Measurements from ENCODE around the gene GNB1L. TPM values are rescaled to one million over a fixed set of nuclear protein-coding genes. Genes with fewer than 3 reads are reported as not detected.
A peak's percentile ranks its signal among the peaks of the same experiment; 100 is the strongest.

The GNB1L gene
- total and polyA plus RNA-seq, 7 donors: 2.5 to 15.0 (median 5.3) TPM

DNA sequence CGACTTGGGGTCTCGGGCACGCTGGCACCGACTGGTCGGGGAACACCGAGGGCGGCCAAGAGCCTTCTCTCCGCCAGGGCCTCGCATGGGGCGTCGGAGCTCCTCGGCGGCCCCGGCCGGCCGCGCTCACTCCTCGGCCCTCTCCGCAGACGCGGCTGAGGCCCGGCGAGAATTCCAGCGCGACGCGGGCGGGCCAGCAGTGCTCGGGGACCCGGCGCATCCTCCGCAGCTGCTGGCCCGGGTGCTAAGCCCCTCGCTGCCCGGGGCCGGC, 88.5 kb downstream of the GNB1L start:
- Histone ChIP-seq H3K9me3 (no peaks in the 10 kb centered on the region), H3K4me3 (peak overlapping the region in 3 of 4 donors; percentile 21 to 38 (median 28)), H3K4me1 (peaks cover 0 to 20% (median 18%) of the 10 kb centered on the region in 4 donors), H3K27me3 (peaks cover 53 to 99% (median 97%) of the 10 kb centered on the region in 3 donors), H3K27ac (no peak overlapping the region), H3K36me3 (no peaks in the 10 kb centered on the region)
- no peak for TF ChIP-seq POLR2A (IDR thresholded peaks at IDR 0.05)
- TF ChIP-seq, protein P1, sequence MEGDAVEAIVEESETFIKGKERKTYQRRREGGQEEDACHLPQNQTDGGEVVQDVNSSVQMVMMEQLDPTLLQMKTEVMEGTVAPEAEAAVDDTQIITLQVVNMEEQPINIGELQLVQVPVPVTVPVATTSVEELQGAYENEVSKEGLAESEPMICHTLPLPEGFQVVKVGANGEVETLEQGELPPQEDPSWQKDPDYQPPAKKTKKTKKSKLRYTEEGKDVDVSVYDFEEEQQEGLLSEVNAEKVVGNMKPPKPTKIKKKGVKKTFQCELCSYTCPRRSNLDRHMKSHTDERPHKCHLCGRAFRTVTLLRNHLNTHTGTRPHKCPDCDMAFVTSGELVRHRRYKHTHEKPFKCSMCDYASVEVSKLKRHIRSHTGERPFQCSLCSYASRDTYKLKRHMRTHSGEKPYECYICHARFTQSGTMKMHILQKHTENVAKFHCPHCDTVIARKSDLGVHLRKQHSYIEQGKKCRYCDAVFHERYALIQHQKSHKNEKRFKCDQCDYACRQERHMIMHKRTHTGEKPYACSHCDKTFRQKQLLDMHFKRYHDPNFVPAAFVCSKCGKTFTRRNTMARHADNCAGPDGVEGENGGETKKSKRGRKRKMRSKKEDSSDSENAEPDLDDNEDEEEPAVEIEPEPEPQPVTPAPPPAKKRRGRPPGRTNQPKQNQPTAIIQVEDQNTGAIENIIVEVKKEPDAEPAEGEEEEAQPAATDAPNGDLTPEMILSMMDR (IDR thresholded peaks at IDR 0.05): no peak
- TF ChIP-seq EP300 (IDR thresholded peaks at IDR 0.05): no peak
- no peak for TF ChIP-seq POLR2AphosphoS5 (IDR thresholded peaks at IDR 0.05)
- DNase-seq: no peak
- WGBS, 2 donors: 1% methylated on average over 36 of the region's 36 CpGs
- intact Hi-C loops (cut with DNase I): no loop called here

- Histone ChIP-seq H3K4me1 (peaks cover 0 to 22% (median 20%) of the 10 kb centered on the region in 4 donors), H3K36me3 (no peaks in the 10 kb centered on the region), H3K4me3 (peak overlapping the region in 1 of 4 donors; percentile 38), H3K27ac (no peak overlapping the region), H3K9me3 (no peaks in the 10 kb centered on the region), H3K27me3 (peaks cover 55 to 96% (median 94%) of the 10 kb centered on the region in 3 donors)
- TF ChIP-seq POLR2AphosphoS5 (IDR thresholded peaks at IDR 0.05) (no peak), POLR2A (IDR thresholded peaks at IDR 0.05) (no peak), EP300 (IDR thresholded peaks at IDR 0.05) (no peak)
- TF ChIP-seq, protein P1 (IDR thresholded peaks at IDR 0.05): no peak
- DNase-seq: no peak
- intact Hi-C loops (cut with DNase I): no loop called here
- WGBS, 2 donors: 1 to 2% methylated on average over 83 of the region's 83 CpGs
Measured at GRCh38 chr22:19765477-19766239, 89.0 kb downstream of the GNB1L start.

DNA sequence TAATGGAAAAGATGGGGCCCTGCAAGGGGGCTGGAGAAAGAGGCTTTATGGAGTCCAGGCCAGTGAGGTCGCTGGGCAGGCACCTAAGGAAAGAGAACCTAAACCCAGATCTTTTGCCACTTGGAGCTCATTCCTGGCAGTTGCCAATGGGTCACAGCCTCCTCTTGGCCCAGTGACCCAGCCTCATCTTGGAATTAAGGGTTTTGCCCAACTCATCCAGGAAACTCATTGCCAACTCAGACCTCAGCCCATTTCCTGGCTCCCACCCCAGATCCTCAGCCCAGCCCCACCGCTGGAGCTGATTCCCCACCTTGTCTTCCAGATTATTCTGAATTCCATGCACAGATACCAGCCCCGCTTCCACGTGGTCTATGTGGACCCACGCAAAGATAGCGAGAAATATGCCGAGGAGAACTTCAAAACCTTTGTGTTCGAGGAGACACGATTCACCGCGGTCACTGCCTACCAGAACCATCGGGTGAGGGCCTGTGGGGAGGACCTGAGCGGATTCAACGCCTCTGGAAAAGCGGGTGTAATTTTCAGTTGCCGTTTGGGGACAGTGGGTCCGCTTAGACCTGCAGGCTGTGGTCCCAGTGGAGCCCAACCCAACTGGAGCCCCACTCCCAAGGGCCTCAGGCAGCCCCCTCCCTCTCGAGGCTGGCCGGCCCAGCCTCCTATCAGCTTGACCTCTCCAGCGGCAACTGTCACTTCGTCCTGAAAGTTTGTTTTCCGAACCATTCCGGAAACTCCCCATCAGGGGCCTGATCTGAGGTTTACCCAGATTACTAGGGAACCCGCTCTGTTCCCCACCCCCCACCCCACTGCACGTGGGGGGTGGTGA, 89.8 kb downstream of the GNB1L start:
- TF ChIP-seq POLR2AphosphoS5 (IDR thresholded peaks at IDR 0.05) (no peak), POLR2A (IDR thresholded peaks at IDR 0.05) (no peak), EP300 (IDR thresholded peaks at IDR 0.05) (no peak)
- TF ChIP-seq, protein P1 (IDR thresholded peaks at IDR 0.05): no peak
- no peaks in the 10 kb centered on the region for H3K36me3 ChIP-seq
- H3K4me3 ChIP-seq: no peak overlapping the region
- H3K27me3 ChIP-seq: peaks cover 48 to 93% (median 90%) of the 10 kb centered on the region in 3 donors
- no peaks in the 10 kb centered on the region for H3K9me3 ChIP-seq
- intact Hi-C loops (cut with DNase I): no loop called here
- no peak overlapping the region for H3K27ac ChIP-seq
- no peak for DNase-seq
- 40 to 45% methylated on average over 25 of the region's 25 CpGs for WGBS, 2 donors
- peaks cover 0 to 27% (median 24%) of the 10 kb centered on the region in 4 donors for H3K4me1 ChIP-seq

DNA sequence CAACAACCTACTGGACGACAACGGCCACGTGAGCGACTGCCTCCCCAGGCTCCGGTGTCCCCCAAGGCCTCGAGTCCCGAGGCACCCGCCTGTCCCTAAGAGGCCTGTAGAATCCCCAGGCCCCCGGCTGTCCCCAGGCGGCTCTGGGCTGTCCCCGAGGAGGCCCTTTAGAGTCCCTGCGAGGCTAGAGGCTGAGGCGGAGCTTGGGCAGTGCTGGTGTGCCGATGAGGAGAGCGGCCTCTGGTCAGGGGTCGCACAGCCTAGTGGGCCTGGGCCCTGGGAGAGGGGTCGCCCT, 90.4 kb downstream of the GNB1L start:
- peaks cover 53 to 93% (median 90%) of the 10 kb centered on the region in 3 donors for H3K27me3 ChIP-seq

More for the DNA sequence above, 90.4 kb downstream of the GNB1L start:
- Histone ChIP-seq H3K4me3 (no peak overlapping the region), H3K4me1 (peaks cover 0 to 33% (median 30%) of the 10 kb centered on the region in 4 donors), H3K27ac (no peak overlapping the region), H3K9me3 (no peaks in the 10 kb centered on the region), H3K36me3 (no peaks in the 10 kb centered on the region)
- intact Hi-C loops (cut with DNase I): no loop called here
- TF ChIP-seq EP300 (IDR thresholded peaks at IDR 0.05) (no peak), POLR2A (IDR thresholded peaks at IDR 0.05) (no peak), POLR2AphosphoS5 (IDR thresholded peaks at IDR 0.05) (no peak)
- TF ChIP-seq, protein P1 (IDR thresholded peaks at IDR 0.05): no peak
- no peak for DNase-seq
- 60 to 72% methylated on average over 17 of the region's 17 CpGs for WGBS, 2 donors
